T1000 (cell line): ENCODE results near the gene PELO.
"Not testable (repeated sequence)": the region's sequence is repeated elsewhere in the genome, so short reads cannot be mapped to it uniquely, and the experiment has no call there.

Experiments
- DNase-seq: peaks from one replicate; lab custom pipeline; 2025; ENCODE audit warnings: mixed read lengths; lab: John Stamatoyannopoulos, UW

The PELO gene

DNA sequence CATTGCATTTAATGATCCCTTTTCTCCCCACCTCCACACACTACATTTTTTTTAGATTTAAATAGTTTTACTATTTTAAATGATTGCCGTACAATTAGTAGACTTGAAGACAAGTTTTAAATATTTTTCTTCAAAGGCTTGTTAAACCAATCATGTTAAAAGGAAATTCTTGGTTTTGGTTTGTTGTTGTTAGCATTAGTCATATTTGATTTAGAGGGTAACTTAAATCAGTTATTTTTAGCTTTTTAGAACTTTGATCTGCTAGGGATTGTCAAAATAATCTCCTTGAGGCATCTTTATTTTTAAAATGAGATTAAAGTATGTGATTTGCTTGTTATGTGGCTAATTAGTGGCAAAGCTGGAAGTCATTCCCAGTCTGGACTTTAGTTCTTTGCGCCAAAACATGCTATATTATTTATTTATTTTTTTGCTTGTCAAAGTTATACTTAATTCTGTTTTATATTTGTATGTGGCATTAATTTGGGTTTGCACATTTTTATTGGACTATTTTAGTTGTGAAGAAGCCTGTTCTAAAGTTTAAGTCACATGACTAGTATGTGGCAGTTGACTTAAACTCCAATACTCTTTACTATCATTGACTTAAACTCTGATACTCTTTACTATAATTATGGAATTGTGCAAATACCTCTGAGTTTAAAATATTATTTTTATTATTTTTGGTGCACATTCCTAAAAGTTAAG is 14.7 kb downstream of the PELO start:
- DNase-seq: no peak

DNA sequence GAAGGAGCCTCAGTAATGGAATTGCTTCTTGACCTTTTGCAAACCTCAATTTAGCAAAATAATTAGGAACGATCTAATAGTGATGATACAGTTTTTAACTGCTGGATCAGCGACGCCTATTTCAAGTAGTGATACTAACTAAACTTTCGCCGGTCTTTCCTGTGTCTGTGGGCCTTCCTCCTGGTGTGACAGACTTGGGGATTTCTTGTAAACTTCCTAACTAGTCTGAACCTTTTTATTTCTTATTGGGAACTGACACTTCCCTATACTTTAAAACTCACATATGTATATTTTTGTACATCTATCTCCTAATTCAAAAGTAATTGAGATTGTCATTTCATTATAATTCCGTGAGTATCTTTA is 15.2 kb downstream of the PELO start:
- DNase-seq: no peak

DNA sequence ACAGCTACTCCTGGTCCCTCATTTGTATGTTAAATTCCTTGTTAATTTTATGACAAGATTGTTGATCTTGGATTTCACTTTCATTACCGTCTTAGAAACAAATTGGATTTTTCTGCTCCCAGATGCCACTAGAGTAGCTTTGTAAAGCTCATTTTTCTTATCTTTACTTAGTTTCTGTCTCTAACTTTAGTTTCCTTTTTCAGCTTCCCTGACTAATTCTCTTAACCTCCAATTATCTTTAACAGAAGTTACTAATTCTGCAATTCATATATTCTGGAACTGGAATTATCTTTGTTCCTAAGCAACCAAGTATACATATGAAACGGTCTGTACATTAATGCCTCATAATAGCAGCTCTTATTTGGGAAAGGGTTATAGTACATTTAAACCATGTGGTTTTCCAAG is 16.7 kb downstream of the PELO start:
- no peak for DNase-seq

DNA sequence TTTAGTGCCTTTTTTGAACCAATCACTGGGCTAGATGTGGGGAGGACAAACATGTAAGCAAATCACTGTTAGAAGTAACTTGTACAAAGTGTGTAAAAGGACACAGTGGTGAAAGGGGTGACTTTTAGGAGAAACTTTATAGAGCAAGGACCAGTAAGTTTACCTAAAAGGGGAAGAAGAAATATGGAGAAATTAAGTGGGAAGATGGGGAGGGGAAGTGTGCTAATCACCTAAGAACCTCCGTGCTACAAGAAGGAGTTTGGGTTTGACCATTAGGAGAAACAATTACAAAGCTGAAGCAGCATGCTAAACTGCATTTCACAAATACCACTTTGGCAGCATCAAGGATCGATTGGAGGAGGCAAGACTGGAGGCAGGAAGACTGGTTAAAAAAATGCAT is 17.3 kb downstream of the PELO start:
- DNase-seq: no peak

DNA sequence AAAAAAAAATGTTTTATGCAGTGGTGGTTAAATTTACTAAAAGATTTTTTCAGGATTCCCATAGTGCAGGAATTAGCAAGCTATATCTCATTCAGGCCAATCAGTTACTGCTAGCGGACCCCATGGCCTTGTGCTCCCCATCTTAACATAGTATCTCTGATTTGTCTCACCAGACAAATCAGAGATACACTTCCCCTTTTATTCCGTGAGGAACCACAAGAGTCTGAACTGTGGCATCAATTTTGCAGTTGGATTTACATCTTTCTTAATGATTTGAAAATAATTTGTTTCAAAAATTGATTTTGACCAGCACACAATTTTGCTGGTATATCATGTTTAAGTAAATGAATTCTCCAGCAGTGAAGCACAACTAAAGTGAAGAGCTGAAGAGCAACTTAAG is 17.9 kb downstream of the PELO start:
- DNase-seq: no peak

DNA sequence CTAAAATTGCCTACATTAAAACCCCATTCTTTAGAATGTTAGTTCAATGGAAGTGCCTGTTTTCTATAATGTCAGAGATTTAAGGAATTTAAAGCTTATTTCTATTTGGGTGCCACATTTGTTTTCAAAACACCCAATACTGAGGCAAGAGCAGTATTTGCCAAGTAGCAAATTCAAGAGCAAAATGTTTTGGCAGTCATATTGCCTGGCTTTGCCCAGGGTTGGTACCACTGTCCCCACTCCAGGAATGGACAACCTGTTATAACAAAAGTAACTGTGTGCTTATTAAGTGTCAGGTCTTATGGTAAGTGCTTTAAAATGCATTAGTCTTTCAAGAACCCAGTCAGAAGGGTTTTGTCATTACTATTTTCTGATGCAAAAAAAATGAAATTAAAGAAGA is 19.3 kb downstream of the PELO start:
- DNase-seq: no peak

DNA sequence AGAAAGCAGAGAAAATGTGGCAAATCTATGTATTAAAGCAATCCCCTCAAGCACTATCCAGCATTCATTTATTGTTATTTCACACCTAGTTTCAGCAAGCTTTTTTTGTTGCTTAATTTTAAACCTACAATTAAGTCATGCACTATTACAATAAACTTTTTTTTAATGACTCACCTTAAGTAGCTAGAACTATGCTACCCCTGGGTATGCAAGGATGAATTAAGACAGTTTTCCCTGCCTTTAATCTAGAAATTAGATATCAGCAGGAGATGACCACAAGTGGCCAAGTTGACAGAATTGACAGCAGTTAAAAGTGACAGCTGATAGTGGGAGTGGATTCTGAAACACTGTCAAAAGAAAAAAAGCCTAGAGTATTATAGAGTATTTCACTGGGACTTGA is 20.0 kb downstream of the PELO start:
- no peak for DNase-seq

DNA sequence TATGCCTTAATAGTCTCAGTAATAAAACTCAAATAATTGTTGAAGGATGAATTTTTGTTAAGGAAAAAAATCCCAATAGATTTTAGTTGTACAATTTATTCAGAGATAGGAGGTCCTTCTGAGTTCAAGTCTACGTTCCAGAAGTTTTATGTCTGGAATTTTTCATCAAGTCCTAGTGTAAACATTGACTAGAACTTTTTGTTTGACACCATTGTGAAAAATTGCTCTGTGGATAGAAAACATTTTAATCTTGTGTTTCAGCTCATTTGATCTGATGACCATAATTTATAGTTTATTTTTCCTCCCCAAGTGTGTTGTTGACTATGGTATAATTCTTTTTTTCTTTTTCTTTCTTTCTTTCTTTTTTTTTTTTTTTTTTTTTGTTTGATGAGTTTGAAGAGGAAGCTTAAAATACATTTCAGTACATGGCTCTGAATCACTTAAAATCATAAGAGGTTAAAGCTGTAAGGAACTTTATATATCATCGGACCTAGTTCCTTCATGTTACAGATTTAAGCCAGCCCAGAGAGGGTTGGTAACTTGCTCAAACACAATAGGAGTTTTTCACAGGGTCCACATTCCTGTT is 20.7 kb downstream of the PELO start:
- no peak for DNase-seq

DNA sequence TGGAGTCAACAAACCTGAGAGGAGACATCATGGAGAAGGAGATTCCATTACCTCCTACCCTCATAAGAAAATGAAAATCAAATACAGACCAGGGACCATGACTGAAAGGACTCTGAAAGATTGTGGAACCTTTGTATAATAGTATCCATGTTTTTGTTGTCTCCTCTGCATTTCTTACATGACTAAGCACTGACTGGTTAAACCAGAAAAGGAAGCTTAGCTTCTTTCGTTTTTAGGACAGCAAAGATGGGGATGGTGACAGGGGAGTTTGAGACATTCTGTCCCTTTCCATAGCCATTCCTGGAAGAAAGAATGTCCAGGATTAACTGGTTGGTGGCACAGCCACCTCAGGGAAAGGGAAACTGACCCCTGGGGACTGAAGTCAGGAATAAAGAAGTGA is 22.2 kb downstream of the PELO start:
- DNase-seq: no peak

DNA sequence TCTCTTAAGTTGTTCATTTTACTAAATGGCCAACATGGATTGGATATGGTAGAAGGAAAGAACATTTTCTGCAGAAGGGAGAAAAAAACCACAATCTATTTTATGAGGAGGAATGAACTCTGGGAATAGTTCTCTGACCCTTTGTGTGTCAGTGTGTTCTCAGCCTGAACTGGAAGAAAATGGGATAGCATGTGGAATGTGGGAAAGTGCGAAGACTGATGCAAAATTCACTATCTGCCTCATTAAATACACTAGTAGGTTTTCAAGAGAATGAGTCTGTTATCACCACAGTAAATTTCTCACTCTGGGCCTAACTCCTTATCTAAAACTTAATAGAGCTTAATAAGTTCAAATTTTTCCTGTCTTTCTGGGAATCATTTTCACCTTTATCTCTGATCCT is 22.7 kb downstream of the PELO start:
- no peak for DNase-seq

DNA sequence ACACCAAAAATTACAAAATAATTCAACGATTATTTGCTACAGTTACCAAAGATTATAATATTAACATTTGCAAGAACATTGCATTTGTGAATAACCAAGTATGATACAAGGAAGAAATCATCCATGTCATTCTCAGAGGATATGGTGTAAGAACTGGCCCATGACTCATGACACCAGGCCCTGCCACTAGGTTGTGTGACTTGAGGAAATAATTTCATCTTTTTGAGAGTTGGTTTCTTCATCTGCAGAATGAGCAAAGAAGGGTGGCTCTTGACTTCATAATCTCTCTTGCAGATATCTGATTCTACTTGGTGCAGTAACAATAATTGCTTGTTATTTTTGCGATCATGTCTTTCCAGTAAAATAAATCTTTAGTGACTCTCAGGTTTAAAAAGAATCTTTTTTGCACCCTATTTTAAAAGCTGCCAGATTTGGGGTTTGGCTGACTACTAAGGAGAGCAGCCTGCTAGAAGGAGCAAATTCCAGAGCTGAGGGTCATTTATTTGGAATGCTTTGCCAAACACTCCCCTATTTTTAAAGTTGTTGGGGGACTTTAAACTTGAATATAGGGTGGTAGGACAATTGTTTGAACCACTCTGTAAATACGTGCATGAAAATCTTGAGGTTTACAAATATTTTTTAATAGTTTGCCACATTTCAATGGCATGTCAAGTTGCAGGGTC is 23.5 kb downstream of the PELO start:
- no peak for DNase-seq

DNA sequence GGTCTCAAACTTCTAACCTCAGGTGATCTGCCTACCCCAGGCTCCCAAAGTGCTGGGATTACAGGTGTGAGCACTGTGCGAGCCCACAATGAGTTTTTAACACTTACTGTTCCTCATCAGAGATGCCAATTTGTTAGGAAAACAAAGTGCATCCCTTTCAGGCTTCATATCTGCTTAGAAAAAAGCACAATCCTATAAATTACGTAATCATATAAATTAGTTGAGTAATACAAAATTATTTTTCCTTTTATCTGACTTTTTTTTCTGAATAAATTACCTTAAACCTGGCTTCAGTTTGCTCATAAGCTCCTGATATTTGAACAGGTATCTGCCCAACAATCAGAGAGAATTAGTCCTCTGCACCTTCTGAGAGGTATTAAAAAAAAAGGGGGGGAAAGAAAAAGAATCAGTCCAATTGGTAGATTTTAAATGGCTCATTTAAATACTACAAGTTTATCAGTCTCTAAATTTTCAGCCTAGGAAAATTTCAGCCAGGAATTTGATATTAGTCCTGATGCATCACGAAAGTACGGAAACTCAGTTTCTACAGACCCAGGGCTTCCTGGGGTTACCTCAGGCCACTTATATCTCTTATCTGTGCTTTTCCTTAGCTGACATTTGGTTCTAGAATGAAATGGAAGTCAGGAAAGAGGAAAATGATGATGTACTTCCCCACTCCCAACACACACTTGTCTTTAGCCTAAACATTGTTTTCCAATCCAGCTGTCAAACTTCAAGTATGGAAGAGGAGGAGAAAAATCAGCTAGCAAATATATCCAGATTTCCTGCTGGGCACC is 26.8 kb downstream of the PELO start:
- DNase-seq: no peak

DNA sequence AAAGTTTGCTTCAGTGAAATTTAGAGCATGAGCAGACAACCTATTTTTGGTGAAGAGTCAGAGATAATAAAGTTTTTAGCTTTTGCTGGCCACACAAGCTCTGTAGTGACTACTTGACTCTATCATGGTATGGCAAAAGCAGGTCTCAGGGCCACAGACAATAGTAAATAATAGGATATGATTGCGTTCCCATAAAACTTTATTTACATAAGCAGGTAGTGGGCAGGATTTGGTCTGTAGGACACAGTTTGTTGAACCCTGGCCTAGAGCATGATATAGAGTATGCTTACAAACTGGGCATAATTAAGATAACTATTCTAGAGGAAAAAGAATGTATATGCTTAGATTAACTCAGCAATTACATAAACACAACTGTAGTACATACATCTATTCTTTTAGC is 30.1 kb downstream of the PELO start:
- DNase-seq: no peak

DNA sequence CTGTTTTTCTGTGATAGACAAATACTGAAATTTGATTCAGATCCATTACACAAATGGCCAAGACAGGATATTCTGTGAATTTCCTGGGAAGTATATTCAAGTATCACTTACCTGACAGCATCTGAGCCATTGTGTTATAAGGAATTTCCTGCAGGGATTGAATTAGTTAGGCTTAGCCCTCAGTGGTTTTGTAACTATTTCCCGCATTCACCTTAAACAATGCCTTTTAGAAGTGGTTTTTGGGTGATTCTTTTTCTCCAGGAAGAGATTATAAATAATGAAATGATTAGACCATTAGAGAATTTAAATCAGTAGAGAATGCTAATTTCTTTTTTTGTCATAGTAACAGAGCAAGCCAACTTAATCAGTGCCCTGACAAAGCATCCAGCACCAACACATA is 30.6 kb downstream of the PELO start:
- no peak for DNase-seq

DNA sequence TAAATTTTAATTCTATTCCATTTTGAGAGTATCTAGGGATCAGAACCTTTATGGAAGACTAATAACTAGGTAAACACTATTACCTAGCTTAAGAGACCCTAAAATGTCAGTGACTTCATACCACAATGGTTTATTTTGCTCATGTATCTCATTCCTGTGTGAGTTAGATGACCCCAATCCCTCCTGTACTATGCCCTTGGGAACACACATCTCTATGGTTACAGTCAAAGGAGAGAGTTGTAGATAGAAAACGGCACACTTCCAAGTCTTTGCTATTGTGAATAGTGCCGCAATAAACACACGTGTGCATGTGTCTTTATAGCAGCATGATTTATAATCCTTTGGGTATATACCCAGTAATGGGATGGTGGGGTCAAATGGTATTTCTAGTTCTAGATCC is 31.1 kb downstream of the PELO start:
- not testable (repeated sequence) for DNase-seq

DNA sequence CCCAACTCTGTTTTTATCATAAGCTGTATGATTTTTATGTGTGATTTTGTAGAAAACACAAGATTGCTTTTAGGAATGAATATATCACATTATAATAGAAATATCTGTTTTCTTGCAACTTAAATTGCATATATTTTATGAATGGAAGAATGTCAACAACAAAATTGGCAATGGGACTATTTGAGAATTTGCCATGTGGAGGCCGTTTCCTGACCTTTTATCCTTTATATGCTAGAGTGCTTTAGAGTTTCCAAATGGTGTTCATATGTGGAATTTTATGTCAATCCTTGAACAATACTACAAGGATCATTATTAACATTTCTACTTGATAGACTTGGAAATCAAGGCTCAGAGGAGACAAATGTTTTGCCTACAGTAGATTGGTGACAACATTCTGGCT is 34.2 kb downstream of the PELO start:
- no peak for DNase-seq

DNA sequence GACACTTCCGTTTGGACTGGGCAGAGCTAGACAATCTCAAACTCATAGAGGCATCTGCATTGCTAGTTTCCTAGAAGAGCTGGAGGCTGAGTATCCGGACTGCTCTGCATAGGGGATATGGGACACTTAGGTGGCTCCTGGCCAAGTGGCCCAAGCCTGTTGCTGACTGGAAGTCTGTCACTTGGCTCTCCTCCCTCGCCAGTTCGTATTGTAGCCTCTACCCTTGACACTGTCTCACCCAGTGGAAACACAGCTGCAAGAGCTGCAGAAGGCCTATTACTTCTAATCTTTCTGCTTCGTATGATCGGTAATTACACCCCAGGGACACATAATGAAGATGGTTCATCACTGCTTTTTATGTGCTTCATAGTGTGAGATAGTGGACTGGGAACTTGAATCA is 34.7 kb downstream of the PELO start:
- no peak for DNase-seq

DNA sequence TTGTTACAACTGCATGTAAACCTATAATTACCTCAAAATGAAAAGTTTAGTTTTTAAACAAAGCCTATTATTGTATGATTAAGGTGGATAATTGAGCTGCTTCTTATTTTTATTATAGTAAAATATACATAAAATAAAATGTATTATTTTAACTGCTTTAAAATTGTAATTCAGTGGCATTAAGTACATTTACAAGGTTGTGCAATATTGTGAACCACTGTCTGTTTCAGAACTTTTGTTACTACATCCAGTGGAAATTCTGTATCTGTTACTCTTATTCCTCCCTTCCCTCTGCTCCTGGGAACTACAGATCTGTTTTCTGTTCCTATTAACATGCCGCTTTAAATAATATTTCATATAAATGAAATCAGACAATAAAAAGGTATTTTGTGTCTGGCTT is 37.1 kb downstream of the PELO start:
- DNase-seq: no peak

DNA sequence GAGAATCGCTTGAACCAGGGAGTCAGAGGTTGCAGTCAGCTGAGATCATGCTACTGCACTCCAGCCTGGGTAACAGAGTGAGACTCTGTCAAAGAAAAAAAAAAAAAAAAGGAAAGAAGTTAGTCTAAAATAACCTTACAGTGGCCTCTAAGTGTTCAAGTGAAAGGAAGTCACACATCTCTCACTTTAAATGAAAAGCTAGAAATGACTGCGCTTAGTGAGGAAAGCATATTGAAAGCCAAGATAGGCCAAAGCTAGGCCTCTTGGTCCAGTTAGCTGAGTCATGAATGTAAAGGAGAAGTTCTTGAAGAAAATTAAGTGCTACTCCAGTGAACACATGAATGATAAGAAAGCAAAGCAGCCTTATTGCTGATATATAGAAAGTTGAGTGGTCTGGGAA is 38.1 kb downstream of the PELO start:
- no peak for DNase-seq

DNA sequence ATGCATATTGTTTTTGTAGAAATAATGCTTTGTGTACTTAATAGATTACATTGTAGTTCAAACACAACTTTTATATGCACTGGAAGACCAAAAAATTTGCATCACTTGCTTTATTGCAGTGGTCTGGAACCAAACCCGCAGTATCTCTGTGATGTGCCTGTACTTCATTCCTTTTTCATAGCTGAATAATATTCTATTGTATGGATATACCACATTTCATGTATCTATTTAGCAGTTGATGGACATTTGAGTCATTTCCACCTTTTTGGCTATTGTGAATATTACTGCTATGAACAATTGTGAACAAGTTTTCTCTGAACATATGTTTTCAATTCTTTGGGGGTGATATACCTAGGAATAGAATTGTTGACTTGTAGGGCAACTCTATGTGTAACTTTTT is 40.1 kb downstream of the PELO start:
- DNase-seq: no peak

DNA sequence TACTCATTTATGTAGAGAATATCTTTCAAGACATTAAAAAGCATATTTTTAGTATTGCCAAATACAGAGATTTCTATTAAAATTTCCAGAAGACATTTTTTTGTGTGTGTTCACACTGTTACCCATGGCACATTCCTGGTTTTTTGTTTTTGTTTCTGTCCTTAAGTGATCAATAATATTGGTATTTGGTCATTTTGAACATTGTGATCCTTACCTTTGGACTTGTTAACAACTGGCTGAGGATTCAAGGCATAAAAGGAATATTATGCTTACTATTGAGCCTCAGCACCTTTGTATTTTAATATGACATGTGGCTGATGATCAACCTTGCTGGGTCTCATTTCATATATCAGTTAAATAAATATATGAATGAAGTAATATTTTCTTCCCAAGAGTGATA is 41.9 kb downstream of the PELO start:
- no peak for DNase-seq

DNA sequence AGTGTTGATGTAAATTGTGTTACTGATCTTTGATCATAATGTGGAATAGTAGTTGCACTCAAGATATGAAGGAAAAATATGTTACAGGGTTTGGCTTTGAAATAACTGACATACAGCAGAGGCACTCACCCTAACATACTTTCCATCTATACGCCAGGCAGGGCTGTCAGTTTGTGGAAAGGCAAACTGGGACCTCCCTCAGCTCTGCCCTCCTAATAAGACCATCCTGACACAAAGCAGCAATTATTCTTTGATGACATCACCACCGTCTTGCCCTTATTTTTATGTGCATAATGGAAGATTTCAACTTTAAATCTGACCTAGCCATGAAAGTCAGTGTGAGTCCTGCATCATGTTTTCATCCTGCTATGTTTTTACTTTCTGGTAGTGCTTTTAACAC is 42.9 kb downstream of the PELO start:
- DNase-seq: no peak
